ENCODE measurements around the gene YAP1. TPM values are rescaled to one million over a fixed set of nuclear protein-coding genes. Genes with fewer than 3 reads are reported as not detected.

YAP1 gene
- total and polyA plus RNA-seq, 2 of the 4 experiments (the other 2 are of a cell fraction) = 121 to 251 TPM

DNA sequence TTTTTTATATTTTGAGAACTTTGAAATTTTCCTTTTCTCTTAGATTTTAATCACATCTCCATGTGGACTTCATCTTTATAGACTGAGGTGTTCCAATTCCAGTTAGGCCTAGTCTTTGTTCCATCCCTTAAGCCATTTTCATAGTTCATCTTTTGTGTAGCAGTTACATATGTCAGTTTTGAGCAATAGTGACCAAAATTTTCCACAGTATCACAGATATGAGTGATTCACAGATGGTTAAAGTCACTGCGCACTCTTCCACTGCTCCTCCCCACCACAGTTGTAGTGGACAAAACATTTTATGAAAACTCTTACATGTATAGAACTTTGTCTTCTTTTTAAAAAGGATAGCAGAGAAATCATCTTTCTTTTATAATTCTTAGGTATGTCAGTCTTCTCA, 42.8 kb downstream of the YAP1 start:
- Histone ChIP-seq H4K5ac (ENCODE audit: low read depth, low read length) (no peak overlapping the region; the same call in 1 of the 2 replicates), H4K20me1 (ENCODE audit: insufficient read depth, low read length) (peaks cover 56% of the 10 kb centered on the region), H3K36me3 (ENCODE audit: control insufficient read depth, insufficient read depth, low read length) (no peaks in the 10 kb centered on the region; the same call in 1 of the 2 replicates), H3K79me1 (ENCODE audit: low read depth in 1 of 2, low read length in 2 of 2) (peaks cover 8 to 74% of the 10 kb centered on the region in 2 experiments; a peak in 3 of 4 replicates), H3K56ac (ENCODE audit: extremely low read depth, insufficient read depth, low read length) (no peak overlapping the region), H2BK120ac (ENCODE audit: low read depth, low read length) (no peak overlapping the region), H3K4me2 (ENCODE audit: low read depth, low read length) (no peak overlapping the region), H3K18ac (ENCODE audit: low read depth, low read length) (no peak overlapping the region), H3K4ac (ENCODE audit: low read depth, low read length) (no peak overlapping the region; the same call in 1 of the 2 replicates), H3K14ac (replicated peaks; ENCODE audit: low read depth, low read length) (no peak overlapping the region), H4K91ac (ENCODE audit: insufficient read depth, low read depth, low read length) (no peak overlapping the region), H3K4me1 (ENCODE audit: control insufficient read depth, insufficient read depth, low read length) (peaks cover 17% of the 10 kb centered on the region), H3K9me3 (ENCODE audit: control insufficient read depth, insufficient read depth, low read length) (no peaks in the 10 kb centered on the region), H2AK5ac (ENCODE audit: low read depth, low read length) (no peak overlapping the region), H4K8ac (ENCODE audit: low read depth in 2 of 2, low read length in 2 of 2) (0 out of 4 replicates have a peak overlapping the region, but pooled peaks of 1 of the 2 experiments have one; percentile 13), H2BK5ac (ENCODE audit: low read depth, low read length, poor library complexity, severe bottlenecking) (peak overlapping the region; percentile 29), H3K27me3 (ENCODE audit: control insufficient read depth, insufficient read depth, low read length) (no peaks in the 10 kb centered on the region), H2AFZ (replicated peaks; ENCODE audit: low read length, poor library complexity) (no peak overlapping the region), H3K9me1 (ENCODE audit: insufficient read depth, low read length) (peaks cover 14% of the 10 kb centered on the region), H2BK20ac (ENCODE audit: low read depth, low read length) (no peak overlapping the region), H3K23ac (ENCODE audit: low read depth, low read length) (no peak overlapping the region; the same call in 1 of the 2 replicates), H2AK9ac (replicated peaks; ENCODE audit: low read depth, low read length, poor library complexity) (no peak overlapping the region), H2BK15ac (ENCODE audit: low read depth, low read length) (no peak overlapping the region), H3K27ac (ENCODE audit: insufficient read depth, low read length) (no peak overlapping the region), H3K9ac (ENCODE audit: low read depth, low read length) (no peak overlapping the region), H3K4me3 (ENCODE audit: insufficient read depth, low read depth, low read length) (no peak overlapping the region)
- WGBS, 2 experiments (ENCODE audit: extremely low coverage in 2 of 2, insufficient read length in 1 of 2) = no CpG with 5 or more reads among the region's 1 CpG
- CTCF ChIA-PET = no interaction called here
- DNase-seq (no peak), ATAC-seq (ENCODE audit: low read depth) (no peak)
- intact Hi-C loops (cut with micrococcal nuclease) (no loop called here), dilution Hi-C loops (cut with HindIII; ENCODE audit: low sequenced_read_pairs, unreplicated experiment) (no loop called here), in situ Hi-C loops (cut with MboI; ENCODE audit: low sequenced_read_pairs) (no loop called here)
- no peak for TF ChIP-seq MAZ (IDR thresholded peaks at IDR 0.05; ENCODE audit: borderline replicate concordance, low read depth, low read length)
- TF ChIP-seq RAD21 (IDR thresholded peaks at IDR 0.05; ENCODE audit: low read length) = no peak
- TF ChIP-seq SMC3 (IDR thresholded peaks at IDR 0.05; ENCODE audit: low read depth, low read length) = no peak
- TF ChIP-seq, protein P1, sequence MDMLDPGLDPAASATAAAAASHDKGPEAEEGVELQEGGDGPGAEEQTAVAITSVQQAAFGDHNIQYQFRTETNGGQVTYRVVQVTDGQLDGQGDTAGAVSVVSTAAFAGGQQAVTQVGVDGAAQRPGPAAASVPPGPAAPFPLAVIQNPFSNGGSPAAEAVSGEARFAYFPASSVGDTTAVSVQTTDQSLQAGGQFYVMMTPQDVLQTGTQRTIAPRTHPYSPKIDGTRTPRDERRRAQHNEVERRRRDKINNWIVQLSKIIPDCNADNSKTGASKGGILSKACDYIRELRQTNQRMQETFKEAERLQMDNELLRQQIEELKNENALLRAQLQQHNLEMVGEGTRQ (IDR thresholded peaks at IDR 0.05; ENCODE audit: low read depth, low read length) = no peak
- no peak for TF ChIP-seq BHLHE40 (IDR thresholded peaks at IDR 0.05; ENCODE audit: low read depth, low read length)
- TF ChIP-seq, protein P2, sequence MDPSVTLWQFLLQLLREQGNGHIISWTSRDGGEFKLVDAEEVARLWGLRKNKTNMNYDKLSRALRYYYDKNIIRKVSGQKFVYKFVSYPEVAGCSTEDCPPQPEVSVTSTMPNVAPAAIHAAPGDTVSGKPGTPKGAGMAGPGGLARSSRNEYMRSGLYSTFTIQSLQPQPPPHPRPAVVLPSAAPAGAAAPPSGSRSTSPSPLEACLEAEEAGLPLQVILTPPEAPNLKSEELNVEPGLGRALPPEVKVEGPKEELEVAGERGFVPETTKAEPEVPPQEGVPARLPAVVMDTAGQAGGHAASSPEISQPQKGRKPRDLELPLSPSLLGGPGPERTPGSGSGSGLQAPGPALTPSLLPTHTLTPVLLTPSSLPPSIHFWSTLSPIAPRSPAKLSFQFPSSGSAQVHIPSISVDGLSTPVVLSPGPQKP (IDR thresholded peaks at IDR 0.05; ENCODE audit: borderline replicate concordance, low read depth, low read length) = no peak
- TF ChIP-seq POLR2A (IDR thresholded peaks at IDR 0.05; ENCODE audit: low read depth, low read length) = no peak
- no peak for TF ChIP-seq CHD1 (IDR thresholded peaks at IDR 0.05; ENCODE audit: low read depth, low read length)
- no peak for TF ChIP-seq NFE2L2 (IDR thresholded peaks at IDR 0.05; ENCODE audit: low read depth, low read length)
- no peak for TF ChIP-seq MAFK (IDR thresholded peaks at IDR 0.05; ENCODE audit: low read depth, low read length)
- no peak for TF ChIP-seq RFX5 (IDR thresholded peaks at IDR 0.05; ENCODE audit: low read depth, low read length)
- TF ChIP-seq CEBPB (IDR thresholded peaks at IDR 0.05; ENCODE audit: low read depth, low read length) = no peak; the same call in 1 of the 2 replicates
- TF ChIP-seq MXI1 (IDR thresholded peaks at IDR 0.05; ENCODE audit: borderline replicate concordance, low read depth, low read length) = no peak
- TF ChIP-seq, protein P3, sequence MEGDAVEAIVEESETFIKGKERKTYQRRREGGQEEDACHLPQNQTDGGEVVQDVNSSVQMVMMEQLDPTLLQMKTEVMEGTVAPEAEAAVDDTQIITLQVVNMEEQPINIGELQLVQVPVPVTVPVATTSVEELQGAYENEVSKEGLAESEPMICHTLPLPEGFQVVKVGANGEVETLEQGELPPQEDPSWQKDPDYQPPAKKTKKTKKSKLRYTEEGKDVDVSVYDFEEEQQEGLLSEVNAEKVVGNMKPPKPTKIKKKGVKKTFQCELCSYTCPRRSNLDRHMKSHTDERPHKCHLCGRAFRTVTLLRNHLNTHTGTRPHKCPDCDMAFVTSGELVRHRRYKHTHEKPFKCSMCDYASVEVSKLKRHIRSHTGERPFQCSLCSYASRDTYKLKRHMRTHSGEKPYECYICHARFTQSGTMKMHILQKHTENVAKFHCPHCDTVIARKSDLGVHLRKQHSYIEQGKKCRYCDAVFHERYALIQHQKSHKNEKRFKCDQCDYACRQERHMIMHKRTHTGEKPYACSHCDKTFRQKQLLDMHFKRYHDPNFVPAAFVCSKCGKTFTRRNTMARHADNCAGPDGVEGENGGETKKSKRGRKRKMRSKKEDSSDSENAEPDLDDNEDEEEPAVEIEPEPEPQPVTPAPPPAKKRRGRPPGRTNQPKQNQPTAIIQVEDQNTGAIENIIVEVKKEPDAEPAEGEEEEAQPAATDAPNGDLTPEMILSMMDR (conservative IDR thresholded peaks at IDR 0.05; ENCODE audit: low read depth, low read length) = no peak
- TF ChIP-seq RCOR1 (IDR thresholded peaks at IDR 0.05; ENCODE audit: insufficient replicate concordance, low read length) = no peak
- no peak for TF ChIP-seq FOS (IDR thresholded peaks at IDR 0.05; ENCODE audit: low read depth, low read length)
- no TSS peak for BruUV-seq (replicated peaks)
- POLR2A ChIA-PET (ENCODE audit: unreplicated experiment) = no interaction called here
